ENCODE data around the gene SYMPK.
"Not testable (repeated sequence)": the region's sequence is repeated elsewhere in the genome, so short reads cannot be mapped to it uniquely, and the experiment has no call there.

The SYMPK gene

DNA sequence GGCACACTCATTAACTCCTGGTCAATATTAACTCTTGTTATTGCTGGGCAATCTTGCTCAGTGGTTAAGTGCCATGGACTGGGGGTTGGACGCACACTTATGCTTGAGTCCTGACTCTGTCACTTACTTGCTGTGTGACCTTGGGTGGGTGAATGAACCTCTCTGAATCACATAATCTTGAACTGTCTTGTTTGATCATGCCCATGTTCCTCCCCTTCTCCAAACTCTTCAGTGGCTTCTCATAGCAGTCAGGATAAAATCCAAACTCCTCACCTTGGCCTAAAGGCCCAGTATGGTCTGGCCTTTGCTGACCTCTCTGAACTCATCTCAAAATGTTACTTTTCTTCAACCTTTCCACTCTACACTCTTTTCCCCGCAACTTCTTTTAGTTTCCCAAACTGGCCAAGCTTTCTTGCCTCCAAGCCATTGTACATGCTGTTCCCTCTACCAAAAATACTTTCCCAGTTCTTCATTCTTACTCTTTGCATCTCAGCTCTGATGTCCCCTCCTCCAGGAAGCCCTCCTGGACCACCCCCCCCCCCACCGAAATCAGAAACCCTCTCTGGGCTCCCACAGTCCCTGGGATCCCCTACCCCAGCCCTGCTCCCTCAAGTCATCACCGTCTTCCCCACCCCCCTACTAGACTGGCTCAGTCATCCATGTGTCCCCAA lies 37.1 kb upstream of the SYMPK start:
- Histone ChIP-seq H3K4me1 (ENCODE audit: control insufficient read depth in 2 of 2, insufficient read depth in 2 of 2, low read length in 2 of 2) (peaks cover 14 to 15% of the 10 kb centered on the region in 2 donors), H3K9ac (ENCODE audit: low read depth in 1 of 2, low read length in 2 of 2) (no peak overlapping the region), H3K27me3 (ENCODE audit: control insufficient read depth in 2 of 2, insufficient read depth in 2 of 2, low read length in 2 of 2) (no peaks in the 10 kb centered on the region), H3K9me3 (ENCODE audit: control insufficient read depth in 2 of 2, low read length in 2 of 2) (no peaks in the 10 kb centered on the region), H3K27ac (ENCODE audit: low read depth in 2 of 2, low read length in 2 of 2) (no peak overlapping the region), H3K4me3 (ENCODE audit: low read length in 2 of 2) (no peak overlapping the region), H3K36me3 (ENCODE audit: control insufficient read depth in 2 of 2, insufficient read depth in 2 of 2, low read length in 2 of 2) (peaks cover 9 to 24% of the 10 kb centered on the region in 2 donors)

DNA sequence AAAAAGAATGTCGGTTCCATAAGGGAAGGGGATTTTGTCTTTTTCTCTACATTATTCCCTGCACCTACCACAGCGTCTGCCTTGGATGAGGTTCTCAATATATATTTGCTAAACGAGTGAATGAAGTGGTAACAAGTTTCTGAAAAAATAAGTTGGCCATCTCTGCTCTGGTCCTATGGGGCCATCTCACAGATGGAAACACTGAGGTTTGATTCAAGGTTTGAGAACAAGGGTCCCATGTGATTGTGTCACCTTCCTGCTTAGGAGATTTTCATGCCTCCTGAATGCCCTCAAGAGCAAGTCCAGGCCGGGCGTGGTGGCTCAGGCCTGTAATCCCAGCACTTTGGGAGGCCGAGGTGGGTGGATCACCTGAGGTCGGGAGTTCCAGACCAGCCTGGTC lies 36.3 kb upstream of the SYMPK start:
- H3K4me3 ChIP-seq (ENCODE audit: low read length in 2 of 2) = no peak overlapping the region
- no peaks in the 10 kb centered on the region for H3K9me3 ChIP-seq (ENCODE audit: control insufficient read depth in 2 of 2, low read length in 2 of 2)
- no peak overlapping the region for H3K27ac ChIP-seq (ENCODE audit: low read depth in 2 of 2, low read length in 2 of 2)
- H3K9ac ChIP-seq (ENCODE audit: low read depth in 1 of 2, low read length in 2 of 2) = no peak overlapping the region
- no peaks in the 10 kb centered on the region for H3K27me3 ChIP-seq (ENCODE audit: control insufficient read depth in 2 of 2, insufficient read depth in 2 of 2, low read length in 2 of 2)
- H3K4me1 ChIP-seq (ENCODE audit: control insufficient read depth in 2 of 2, insufficient read depth in 2 of 2, low read length in 2 of 2) = peaks cover 14 to 15% of the 10 kb centered on the region in 2 donors
- H3K36me3 ChIP-seq (ENCODE audit: control insufficient read depth in 2 of 2, insufficient read depth in 2 of 2, low read length in 2 of 2) = peaks cover 11 to 27% of the 10 kb centered on the region in 2 donors

DNA sequence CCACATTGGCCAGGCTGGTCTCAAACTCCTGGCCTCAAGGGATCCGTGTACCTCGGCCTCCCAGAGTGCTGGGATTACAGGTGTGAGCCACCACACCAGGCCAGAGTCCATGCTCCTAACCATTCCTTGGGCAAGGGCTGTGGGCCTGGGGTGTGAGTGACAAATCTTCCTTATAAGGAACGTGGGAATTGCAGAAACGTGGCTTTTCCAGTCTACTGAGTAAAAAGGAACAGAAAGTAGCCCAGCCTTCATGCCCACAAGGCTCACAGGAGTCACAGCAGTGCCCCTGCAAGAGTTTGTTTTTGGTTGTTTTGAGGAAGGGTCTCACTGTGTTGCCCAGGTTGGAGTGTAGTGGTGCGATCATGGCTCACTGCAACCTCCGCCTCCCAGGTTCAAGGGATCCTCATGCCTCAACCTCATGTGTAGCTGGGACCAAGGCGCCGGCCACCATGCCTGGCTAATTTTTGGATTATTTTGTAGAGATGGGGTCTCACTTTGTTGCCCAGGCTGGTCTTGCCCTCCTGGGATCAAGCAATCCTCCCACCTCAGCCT lies 34.4 kb upstream of the SYMPK start:
- Histone ChIP-seq H3K9me3 (ENCODE audit: control insufficient read depth in 2 of 2, low read length in 2 of 2) (no peaks in the 10 kb centered on the region), H3K4me1 (ENCODE audit: control insufficient read depth in 2 of 2, insufficient read depth in 2 of 2, low read length in 2 of 2) (peaks cover 6 to 9% of the 10 kb centered on the region in 2 donors), H3K36me3 (ENCODE audit: control insufficient read depth in 2 of 2, insufficient read depth in 2 of 2, low read length in 2 of 2) (peaks cover 11 to 27% of the 10 kb centered on the region in 2 donors), H3K4me3 (ENCODE audit: low read length in 2 of 2) (no peak overlapping the region), H3K9ac (ENCODE audit: low read depth in 1 of 2, low read length in 2 of 2) (no peak overlapping the region), H3K27me3 (ENCODE audit: control insufficient read depth in 2 of 2, insufficient read depth in 2 of 2, low read length in 2 of 2) (no peaks in the 10 kb centered on the region), H3K27ac (ENCODE audit: low read depth in 2 of 2, low read length in 2 of 2) (no peak overlapping the region)

GRCh38 chr19:45895983-45896599 lies 33.1 kb upstream of the SYMPK start:
- H3K9me3 ChIP-seq (ENCODE audit: control insufficient read depth in 2 of 2, low read length in 2 of 2); H3K27ac ChIP-seq (ENCODE audit: low read depth in 2 of 2, low read length in 2 of 2); H3K9ac ChIP-seq (ENCODE audit: low read depth in 1 of 2, low read length in 2 of 2); H3K4me1 ChIP-seq (ENCODE audit: control insufficient read depth in 2 of 2, insufficient read depth in 2 of 2, low read length in 2 of 2); H3K27me3 ChIP-seq (ENCODE audit: control insufficient read depth in 2 of 2, insufficient read depth in 2 of 2, low read length in 2 of 2); H3K4me3 ChIP-seq (ENCODE audit: low read length in 2 of 2): not testable (repeated sequence)
- H3K36me3 ChIP-seq (ENCODE audit: control insufficient read depth in 2 of 2, insufficient read depth in 2 of 2, low read length in 2 of 2) = peaks cover 11 to 27% of the 10 kb centered on the region in 2 donors

- Histone ChIP-seq H3K27me3 (ENCODE audit: control insufficient read depth in 2 of 2, insufficient read depth in 2 of 2, low read length in 2 of 2) (no peaks in the 10 kb centered on the region), H3K27ac (ENCODE audit: low read depth in 2 of 2, low read length in 2 of 2) (no peak overlapping the region), H3K4me3 (ENCODE audit: low read length in 2 of 2) (no peak overlapping the region), H3K36me3 (ENCODE audit: control insufficient read depth in 2 of 2, insufficient read depth in 2 of 2, low read length in 2 of 2) (peaks cover 11 to 27% of the 10 kb centered on the region in 2 donors), H3K4me1 (ENCODE audit: control insufficient read depth in 2 of 2, insufficient read depth in 2 of 2, low read length in 2 of 2) (peaks cover 0 to 2% of the 10 kb centered on the region in 2 donors), H3K9ac (ENCODE audit: low read depth in 1 of 2, low read length in 2 of 2) (no peak overlapping the region), H3K9me3 (ENCODE audit: control insufficient read depth in 2 of 2, low read length in 2 of 2) (no peaks in the 10 kb centered on the region)
Measured at GRCh38 chr19:45895519-45895972, 32.6 kb upstream of the SYMPK start.

- H3K9me3 ChIP-seq (ENCODE audit: control insufficient read depth in 2 of 2, low read length in 2 of 2) = no peaks in the 10 kb centered on the region
- H3K4me3 ChIP-seq (ENCODE audit: low read length in 2 of 2) = no peak overlapping the region
- H3K9ac ChIP-seq (ENCODE audit: low read depth in 1 of 2, low read length in 2 of 2) = no peak overlapping the region
Measured at GRCh38 chr19:45890877-45891276, 27.9 kb upstream of the SYMPK start.

GRCh38 chr19:45889210-45889885 lies 26.4 kb upstream of the SYMPK start:
- H3K27me3 ChIP-seq (ENCODE audit: control insufficient read depth in 2 of 2, insufficient read depth in 2 of 2, low read length in 2 of 2) = no peaks in the 10 kb centered on the region
- no peaks in the 10 kb centered on the region for H3K36me3 ChIP-seq (ENCODE audit: control insufficient read depth in 2 of 2, insufficient read depth in 2 of 2, low read length in 2 of 2)
- no peak overlapping the region for H3K4me3 ChIP-seq (ENCODE audit: low read length in 2 of 2)
- H3K27ac ChIP-seq (ENCODE audit: low read depth in 2 of 2, low read length in 2 of 2) = no peak overlapping the region
- H3K9ac ChIP-seq (ENCODE audit: low read depth in 1 of 2, low read length in 2 of 2) = no peak overlapping the region
- peaks cover 10 to 17% of the 10 kb centered on the region in 2 donors for H3K4me1 ChIP-seq (ENCODE audit: control insufficient read depth in 2 of 2, insufficient read depth in 2 of 2, low read length in 2 of 2)
- no peaks in the 10 kb centered on the region for H3K9me3 ChIP-seq (ENCODE audit: control insufficient read depth in 2 of 2, low read length in 2 of 2)

More at GRCh38 chr19:45890877-45891276, 27.9 kb upstream of the SYMPK start:
- peaks cover 4 to 9% of the 10 kb centered on the region in 2 donors for H3K36me3 ChIP-seq (ENCODE audit: control insufficient read depth in 2 of 2, insufficient read depth in 2 of 2, low read length in 2 of 2)
- peaks cover 0 to 10% of the 10 kb centered on the region in 2 donors for H3K4me1 ChIP-seq (ENCODE audit: control insufficient read depth in 2 of 2, insufficient read depth in 2 of 2, low read length in 2 of 2)
- H3K27ac ChIP-seq (ENCODE audit: low read depth in 2 of 2, low read length in 2 of 2) = no peak overlapping the region
- no peaks in the 10 kb centered on the region for H3K27me3 ChIP-seq (ENCODE audit: control insufficient read depth in 2 of 2, insufficient read depth in 2 of 2, low read length in 2 of 2)

GRCh38 chr19:45887200-45887710 lies 24.3 kb upstream of the SYMPK start:
- no peaks in the 10 kb centered on the region for H3K36me3 ChIP-seq (ENCODE audit: control insufficient read depth in 2 of 2, insufficient read depth in 2 of 2, low read length in 2 of 2)
- H3K4me3 ChIP-seq (ENCODE audit: low read length in 2 of 2) = peak overlapping the region; percentile 83 to 85
- peak overlapping the region; percentile 85 to 90 for H3K27ac ChIP-seq (ENCODE audit: low read depth in 2 of 2, low read length in 2 of 2)
- H3K27me3 ChIP-seq (ENCODE audit: control insufficient read depth in 2 of 2, insufficient read depth in 2 of 2, low read length in 2 of 2) = no peaks in the 10 kb centered on the region
- peaks cover 27 to 33% of the 10 kb centered on the region in 2 donors for H3K4me1 ChIP-seq (ENCODE audit: control insufficient read depth in 2 of 2, insufficient read depth in 2 of 2, low read length in 2 of 2)
- H3K9ac ChIP-seq (ENCODE audit: low read depth in 1 of 2, low read length in 2 of 2) = peak overlapping the region; percentile 84 to 92
- H3K9me3 ChIP-seq (ENCODE audit: control insufficient read depth in 2 of 2, low read length in 2 of 2) = no peaks in the 10 kb centered on the region

GRCh38 chr19:45886427-45887199 lies 23.7 kb upstream of the SYMPK start:
- H3K27ac ChIP-seq (ENCODE audit: low read depth in 2 of 2, low read length in 2 of 2) = peak overlapping the region; percentile 85 to 90
- peak overlapping the region; percentile 84 to 92 for H3K9ac ChIP-seq (ENCODE audit: low read depth in 1 of 2, low read length in 2 of 2)
- no peaks in the 10 kb centered on the region for H3K27me3 ChIP-seq (ENCODE audit: control insufficient read depth in 2 of 2, insufficient read depth in 2 of 2, low read length in 2 of 2)
- H3K36me3 ChIP-seq (ENCODE audit: control insufficient read depth in 2 of 2, insufficient read depth in 2 of 2, low read length in 2 of 2) = no peaks in the 10 kb centered on the region
- peak overlapping the region; percentile 83 to 85 for H3K4me3 ChIP-seq (ENCODE audit: low read length in 2 of 2)
- no peaks in the 10 kb centered on the region for H3K9me3 ChIP-seq (ENCODE audit: control insufficient read depth in 2 of 2, low read length in 2 of 2)
- H3K4me1 ChIP-seq (ENCODE audit: control insufficient read depth in 2 of 2, insufficient read depth in 2 of 2, low read length in 2 of 2) = peaks cover 34 to 39% of the 10 kb centered on the region in 2 donors

Data from mucosa of rectum (tissue), 2 donors.